HG03108 (cell line): ENCODE data around the gene ULK1.
A peak's percentile ranks its signal among the peaks of the same experiment; 100 is the strongest.
"Not testable (repeated sequence)": the region's sequence is repeated elsewhere in the genome, so short reads cannot be mapped to it uniquely, and the experiment has no call there.

Source experiments
- ATAC-seq: cut with Tn5 transposase; IDR thresholded peaks from one replicate; pipeline ENCODE4 v1.9.1; 2021; ENCODE audit warnings: moderate library complexity; ENCODE audit not compliant: unreplicated experiment

Gene ULK1

GRCh38 chr12:131885543-131886057, 8.8 kb upstream of the ULK1 start:
- no peak for ATAC-seq

DNA sequence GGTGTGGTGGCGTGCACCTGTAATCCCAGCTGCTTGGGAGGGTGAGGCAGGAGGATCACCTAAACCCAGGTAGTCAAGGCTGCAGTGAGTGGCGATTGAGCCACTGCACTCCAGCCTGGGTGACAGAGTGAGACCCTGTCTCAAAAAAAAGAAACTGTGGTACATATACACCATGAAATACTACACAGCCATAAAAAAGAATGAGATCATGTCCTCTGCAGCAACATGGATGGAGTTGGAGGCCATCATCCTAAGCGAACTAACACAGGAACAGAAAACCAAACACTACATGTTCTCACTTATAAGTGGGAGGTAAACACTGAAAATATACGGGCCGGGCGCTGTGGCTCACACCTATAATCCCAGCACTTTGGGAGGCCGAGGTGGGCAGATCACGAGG, 2.7 kb upstream of the ULK1 start:
- not testable (repeated sequence) for ATAC-seq

DNA sequence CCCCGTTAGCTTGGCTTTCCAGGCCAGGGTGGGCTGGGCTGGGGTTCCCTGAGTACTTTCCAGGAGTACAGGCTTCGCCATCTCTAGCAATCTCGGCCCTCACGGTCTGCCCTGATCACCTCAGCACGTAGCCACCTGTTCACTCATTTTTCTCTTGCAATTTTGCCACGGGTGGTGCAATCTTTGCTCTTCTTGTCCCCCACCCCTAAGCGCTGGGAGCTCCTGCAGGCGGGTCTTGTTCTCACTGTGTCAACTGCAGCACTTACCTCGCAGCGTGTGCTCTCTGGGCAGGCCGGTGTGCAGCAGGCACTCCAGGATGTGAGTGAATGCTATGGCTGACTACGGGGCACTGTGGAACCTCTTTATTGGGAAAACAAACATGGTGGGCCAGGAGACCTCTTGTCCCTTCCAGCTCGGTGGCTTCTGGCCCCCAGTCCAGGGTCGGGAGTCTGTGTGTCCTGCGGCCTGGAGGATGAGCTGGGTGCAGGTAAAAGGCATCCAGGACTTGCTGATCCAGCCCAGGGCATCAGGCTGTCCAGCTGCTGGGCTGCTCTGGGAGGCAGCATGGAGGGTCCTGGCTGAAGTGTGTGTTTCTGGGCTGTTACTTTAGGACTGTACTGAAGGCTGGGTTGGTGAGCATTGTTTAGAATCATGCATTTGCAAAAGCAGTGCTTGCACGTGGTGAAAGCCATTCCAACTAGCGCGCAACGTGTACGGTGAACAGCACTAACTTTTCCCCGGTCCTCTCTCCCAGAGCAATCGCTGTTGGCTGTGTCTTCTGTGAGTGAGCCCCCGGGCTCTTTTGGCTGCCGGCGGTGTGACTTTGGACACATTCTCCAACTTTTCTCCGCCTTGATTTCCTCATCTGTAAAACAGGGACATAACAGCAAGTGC, 1.5 kb upstream of the ULK1 start:
- ATAC-seq = no peak

- ATAC-seq = no peak
These were observed 663 bp upstream of the ULK1 start for GRCh38 chr12:131893605-131894312.

GRCh38 chr12:131894981-131895639, 688 bp downstream of the ULK1 start:
- no peak for ATAC-seq

DNA sequence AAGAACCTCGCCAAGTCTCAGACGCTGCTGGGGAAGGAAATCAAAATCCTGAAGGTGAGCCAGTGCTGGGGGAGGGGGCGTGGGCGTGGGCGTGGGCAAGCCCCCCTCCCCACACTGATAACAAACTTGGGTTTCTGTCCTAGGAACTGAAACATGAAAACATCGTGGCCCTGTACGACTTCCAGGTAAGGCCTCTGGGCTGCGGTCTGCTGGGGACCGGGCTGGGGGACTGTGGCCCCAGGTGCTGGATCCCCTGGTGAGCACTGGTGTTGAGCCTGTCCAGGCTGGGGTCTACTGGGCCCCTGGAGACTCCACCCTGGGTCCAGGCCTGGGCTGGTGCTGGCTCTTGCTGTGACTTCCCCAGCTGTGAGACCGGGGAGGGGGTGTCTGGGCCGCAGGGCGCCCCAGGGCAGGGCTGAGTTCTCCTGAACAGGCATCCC, 1.2 kb downstream of the ULK1 start:
- ATAC-seq = peak; percentile 2

DNA sequence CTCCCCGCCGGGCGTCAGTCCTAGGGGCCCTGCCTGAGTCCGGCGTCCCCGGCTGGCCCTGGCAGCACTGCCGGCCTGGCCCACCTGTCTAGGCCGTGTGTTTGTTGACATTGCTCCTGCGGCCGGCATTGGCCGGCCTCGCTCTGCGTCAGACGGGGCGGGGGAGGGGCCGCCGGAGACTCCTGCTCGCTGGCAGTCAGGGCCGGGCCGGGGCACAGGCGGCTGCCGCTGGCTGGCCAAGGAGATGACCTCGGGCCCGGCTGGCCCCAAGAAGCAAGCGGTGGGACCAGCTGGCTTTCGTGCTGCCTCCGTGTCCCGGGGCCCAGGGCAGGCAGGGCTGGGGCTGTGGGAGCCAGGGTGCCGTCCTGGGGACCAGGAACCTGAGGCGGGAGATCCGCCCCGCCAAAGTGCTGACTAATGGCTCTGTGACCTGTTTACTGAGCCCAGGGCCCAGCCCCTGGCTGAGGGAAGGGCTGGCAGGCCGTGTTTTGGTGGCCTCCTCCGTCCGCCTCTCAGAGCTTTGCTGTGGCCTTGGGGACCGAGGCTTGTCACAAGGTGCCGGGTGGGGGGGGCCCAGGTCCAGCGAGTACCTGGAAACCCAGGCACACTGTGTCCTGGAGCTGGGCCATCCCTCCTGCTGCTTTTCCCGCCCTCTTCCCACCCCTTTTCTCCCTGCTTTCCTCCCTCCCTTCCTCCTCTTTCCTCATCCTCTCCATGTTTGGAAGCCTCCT, 1.8 kb downstream of the ULK1 start:
- ATAC-seq = peak; percentile 60

DNA sequence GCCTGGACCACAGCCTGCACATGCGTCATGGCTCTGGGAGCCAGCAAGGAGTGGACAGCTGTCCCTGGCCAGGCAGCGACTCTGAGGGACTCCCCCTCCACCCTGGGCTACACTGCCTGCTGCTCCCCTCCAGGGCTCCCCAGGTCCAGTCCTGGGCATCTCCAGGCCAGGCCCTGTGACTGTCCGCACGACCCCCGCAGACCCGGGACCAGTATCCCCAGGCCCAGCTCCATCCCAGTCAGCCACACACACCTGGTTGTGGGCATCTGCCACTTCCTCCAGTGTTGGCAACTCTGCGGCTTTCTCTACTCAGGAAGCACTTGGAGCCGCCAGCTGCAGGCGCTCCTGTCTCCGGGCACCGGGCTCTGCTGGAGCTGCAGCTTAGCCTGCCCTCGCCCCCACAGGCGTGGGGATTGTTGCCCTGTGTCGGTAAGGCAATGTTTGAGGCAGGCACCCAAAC, 2.4 kb downstream of the ULK1 start:
- ATAC-seq = no peak

- no peak for ATAC-seq
These were observed 2.9 kb downstream of the ULK1 start for GRCh38 chr12:131897276-131897675.

DNA sequence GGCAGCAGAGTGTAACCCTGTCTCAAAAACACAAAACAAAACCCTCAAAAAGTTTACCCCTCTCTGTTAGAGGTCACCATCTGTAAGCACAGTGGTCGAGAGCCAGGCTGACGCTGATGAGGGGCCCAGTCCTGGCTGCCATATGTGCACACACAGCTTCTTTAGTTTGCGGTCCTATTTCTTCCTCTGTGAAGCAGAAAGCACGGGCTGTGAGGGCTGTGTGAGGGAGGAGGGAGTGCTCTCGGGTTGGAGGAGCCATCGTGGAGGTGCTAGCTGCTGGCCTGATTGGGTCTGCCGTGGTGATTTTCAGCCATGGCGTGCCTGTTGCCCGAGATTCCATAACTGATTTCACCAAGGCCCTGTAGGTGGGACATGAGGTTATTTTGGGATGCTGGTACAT, 3.5 kb downstream of the ULK1 start:
- ATAC-seq = no peak

DNA sequence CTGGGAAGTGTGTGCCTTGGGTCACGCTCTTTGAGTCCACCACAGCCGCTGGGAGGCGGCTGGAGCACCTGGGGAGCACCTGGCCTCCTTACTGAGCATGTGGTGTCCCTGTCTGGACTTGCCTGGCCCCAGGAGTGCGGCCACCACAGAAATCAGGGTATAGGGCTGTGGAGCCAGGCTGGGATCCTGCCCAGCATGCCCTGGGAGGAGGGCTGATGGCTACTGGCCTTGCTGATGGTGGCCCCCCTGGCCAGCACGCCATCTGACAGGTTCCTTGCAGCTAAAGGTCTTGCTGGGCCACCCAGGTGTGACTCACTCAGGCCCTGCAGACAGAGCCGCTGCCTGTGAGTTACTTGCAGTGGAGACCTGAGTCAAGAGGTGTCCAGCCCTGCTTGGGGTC, 6.0 kb downstream of the ULK1 start:
- no peak for ATAC-seq

DNA sequence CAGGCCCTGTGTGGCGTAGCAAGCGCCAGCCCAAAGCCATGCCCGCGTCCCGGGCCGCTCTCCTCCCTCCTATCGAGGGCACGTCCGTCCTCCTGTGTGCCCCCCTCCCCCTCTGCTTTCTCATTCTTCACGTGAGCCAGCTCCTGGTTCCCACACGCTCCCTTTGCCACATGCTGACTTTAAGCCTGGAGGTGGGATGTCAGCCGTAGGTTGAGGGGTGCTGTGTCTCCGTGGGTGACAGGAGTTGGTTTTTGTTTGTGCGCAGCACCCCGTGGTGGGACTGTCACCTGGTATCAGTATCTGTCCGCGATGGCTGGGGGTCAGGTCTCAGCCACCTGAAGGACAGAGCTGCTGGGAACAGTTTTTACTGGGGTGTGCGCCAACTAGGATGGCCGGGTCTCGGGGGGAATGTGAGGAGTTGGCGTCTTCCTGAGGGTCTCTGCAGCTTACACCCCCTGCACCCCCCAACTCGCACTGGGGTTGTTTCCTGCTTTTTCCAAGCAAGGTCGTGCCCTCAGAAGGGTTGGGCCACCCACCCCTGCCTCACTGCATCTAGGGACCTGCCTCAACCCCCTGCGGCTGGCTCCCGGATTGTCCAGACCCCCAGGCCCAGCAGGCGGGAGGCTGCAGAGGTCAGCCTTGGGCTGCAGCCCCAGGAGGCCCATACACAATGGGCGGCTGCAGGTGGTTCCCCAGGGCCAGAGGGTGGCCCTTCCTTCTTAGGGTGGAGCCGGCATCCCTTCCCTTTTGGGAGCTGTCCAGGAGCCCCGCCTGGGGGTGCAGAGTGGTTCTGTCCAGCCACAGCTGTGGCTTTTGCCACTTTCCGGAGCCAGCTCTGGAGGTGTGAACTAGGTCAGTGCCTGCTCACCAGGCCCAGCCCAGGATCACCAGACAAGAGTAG, 7.3 kb downstream of the ULK1 start:
- no peak for ATAC-seq

- ATAC-seq = no peak
These were observed 8.2 kb downstream of the ULK1 start for GRCh38 chr12:131902332-131903241.

DNA sequence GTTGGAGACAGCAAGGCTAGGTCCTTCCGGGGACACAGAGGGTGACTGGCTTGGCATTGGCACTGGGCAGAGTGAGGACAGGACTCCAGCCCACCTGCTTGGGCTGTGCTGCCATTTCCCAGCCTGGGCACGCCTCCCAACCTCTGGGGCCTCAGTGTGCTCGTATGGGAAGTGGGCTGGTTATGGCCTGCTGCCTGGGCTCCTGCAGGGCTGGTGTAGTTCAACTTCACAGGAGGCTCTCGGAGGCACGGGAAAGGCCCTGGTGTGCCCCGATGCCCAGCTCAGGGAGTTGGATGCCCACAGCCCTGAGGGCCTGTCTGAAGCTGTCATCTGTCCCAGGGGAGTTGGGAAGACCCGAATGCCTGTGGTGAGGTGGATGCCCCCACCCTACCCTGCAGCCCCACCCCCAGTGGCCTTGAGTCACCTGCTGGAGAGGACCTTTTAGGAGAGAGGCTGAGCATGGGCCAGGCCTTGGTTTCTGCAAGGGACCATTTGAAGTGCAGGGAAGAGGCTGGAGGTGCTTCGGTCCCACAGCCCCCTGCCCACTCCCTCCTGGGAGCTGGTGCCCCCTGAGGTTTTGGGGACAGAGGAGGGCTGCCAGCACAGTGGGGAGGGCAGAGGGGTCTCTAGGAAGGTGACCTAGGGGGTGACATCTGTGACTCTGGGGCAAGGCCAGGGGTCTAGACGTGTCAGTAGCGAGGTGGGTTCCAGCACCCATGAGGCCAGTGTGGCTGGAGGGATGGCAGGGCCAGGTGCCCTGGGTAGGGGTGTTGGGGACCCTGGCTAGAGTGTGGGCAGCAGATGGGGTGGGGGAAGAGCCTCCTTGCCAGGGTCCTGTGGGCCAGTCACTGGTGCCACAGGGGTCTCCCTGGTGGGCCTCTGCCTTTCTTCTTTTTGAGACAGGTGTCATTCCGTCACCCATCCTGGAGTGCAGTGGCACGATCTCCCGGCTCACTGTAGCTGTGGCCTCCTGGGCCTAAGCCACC, 9.1 kb downstream of the ULK1 start:
- no peak for ATAC-seq

DNA sequence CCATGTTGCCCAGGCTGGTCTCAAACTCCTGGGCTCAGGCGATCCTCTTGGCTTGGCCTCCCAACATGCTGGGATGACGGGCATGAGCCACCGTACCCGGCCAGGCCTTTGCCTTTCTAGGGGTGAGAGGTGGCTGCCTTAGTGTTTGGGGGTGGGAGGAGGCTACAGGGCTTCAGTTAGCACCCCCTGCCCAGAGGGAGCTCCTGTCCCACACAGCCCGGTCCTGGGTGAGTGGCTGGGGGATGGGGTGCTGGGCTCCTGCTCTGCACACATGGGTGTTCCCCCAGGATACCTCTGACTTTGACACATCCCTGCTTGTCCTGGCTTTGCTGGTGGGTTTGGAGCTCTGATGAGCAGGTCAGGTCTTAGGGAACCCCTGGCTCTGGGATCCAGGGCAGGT, 9.9 kb downstream of the ULK1 start:
- no peak for ATAC-seq

DNA sequence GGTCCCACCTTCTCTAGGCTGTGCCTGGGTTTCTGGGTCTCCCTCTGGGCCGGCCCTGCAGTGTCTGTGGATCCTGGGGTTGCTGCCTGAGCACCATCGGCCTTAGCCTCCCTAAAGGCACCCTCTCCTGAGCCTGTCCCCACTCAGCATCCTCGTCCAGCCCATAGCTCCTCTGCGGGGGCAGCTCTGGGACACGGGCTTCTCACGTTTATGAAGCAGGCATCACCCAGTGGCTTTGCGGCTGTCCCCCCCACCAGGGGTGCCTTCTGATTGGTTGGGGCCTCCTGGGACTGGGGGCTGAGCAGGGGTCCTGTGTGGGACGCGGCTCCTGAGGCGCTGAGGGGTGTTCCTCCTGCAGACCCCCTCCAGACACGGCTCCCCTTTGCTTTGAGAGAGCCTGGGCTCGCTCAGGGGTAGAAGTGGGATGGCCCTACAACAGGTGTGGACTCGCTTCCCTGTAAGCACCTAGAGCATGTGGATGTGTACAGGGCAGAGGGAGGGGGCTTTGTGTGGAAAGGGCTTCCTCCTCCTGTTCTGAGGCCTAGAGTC, 10.7 kb downstream of the ULK1 start:
- no peak for ATAC-seq

DNA sequence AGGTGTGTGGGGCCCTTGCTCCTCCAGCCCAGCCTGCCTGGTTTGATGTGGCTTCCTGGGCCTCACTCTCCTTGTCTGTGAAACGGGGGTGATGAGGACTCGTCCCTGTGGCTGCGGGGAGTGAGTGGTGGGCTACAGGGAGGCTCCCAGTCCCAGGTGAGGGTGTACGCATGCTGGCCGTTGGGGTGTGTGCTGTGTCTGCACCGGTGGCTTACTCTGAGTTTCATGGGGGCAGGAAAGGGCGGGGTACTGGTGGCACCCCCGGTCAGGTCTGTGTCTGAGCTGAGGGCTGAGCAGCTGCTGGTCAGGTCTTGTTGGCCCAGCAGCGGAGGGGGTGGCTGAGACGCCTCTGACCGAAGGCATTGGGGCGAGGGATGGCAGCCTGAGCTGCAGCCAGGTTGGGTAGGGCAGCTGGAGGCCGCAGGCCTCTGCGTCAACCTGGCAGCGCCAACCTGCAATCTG, 11.2 kb downstream of the ULK1 start:
- no peak for ATAC-seq
